Measurements from ENCODE around the gene PLEKHG4. TPM values are rescaled to one million over a fixed set of nuclear protein-coding genes. Genes with fewer than 3 reads are reported as not detected.

The PLEKHG4 gene
- total and polyA plus RNA-seq, 9 of the 15 experiments (the other 6 are each of a cell fraction or from before 2014, with no cell fraction given) = 3.7 to 36.8 (median 17.9) TPM

- TF ChIP-seq ZBTB40 (IDR thresholded peaks at IDR 0.05) = no peak
- no peak for TF ChIP-seq ZBTB40 (CRISPR knock-in tag; IDR thresholded peaks at IDR 0.05)
- TF ChIP-seq ZNF280A (IDR thresholded peaks at IDR 0.05; ENCODE audit: low read depth, partially characterized antibody) = no peak
- no peak for TF ChIP-seq MBD1 (CRISPR knock-in tag; IDR thresholded peaks at IDR 0.05)
- TF ChIP-seq U2AF1 (optimal IDR thresholded peaks at IDR 0.05; ENCODE audit: low read depth, low read length) = no peak
- TF ChIP-seq HNRNPL (IDR thresholded peaks at IDR 0.05; ENCODE audit: low read depth, low read length) = no peak
- TF ChIP-seq TBL1XR1 (IDR thresholded peaks at IDR 0.05; ENCODE audit: low read length in 2 of 2) = no peak
- TF ChIP-seq MXI1 (IDR thresholded peaks at IDR 0.05; ENCODE audit: low read depth, low read length) = no peak
- TF ChIP-seq, protein P1, sequence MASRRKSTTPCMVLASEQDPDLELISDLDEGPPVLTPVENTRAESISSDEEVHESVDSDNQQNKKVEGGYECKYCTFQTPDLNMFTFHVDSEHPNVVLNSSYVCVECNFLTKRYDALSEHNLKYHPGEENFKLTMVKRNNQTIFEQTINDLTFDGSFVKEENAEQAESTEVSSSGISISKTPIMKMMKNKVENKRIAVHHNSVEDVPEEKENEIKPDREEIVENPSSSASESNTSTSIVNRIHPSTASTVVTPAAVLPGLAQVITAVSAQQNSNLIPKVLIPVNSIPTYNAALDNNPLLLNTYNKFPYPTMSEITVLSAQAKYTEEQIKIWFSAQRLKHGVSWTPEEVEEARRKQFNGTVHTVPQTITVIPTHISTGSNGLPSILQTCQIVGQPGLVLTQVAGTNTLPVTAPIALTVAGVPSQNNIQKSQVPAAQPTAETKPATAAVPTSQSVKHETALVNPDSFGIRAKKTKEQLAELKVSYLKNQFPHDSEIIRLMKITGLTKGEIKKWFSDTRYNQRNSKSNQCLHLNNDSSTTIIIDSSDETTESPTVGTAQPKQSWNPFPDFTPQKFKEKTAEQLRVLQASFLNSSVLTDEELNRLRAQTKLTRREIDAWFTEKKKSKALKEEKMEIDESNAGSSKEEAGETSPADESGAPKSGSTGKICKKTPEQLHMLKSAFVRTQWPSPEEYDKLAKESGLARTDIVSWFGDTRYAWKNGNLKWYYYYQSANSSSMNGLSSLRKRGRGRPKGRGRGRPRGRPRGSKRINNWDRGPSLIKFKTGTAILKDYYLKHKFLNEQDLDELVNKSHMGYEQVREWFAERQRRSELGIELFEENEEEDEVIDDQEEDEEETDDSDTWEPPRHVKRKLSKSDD (conservative IDR thresholded peaks at IDR 0.05; ENCODE audit: low read length) = no peak
Observed at GRCh38 chr16:67241008-67241900, 38.1 kb upstream of the PLEKHG4 start (continued).
